ENCODE data around the gene IBA57. TPM values are rescaled to one million over a fixed set of nuclear protein-coding genes. Genes with fewer than 3 reads are reported as not detected.

IBA57 gene
- total and polyA plus RNA-seq, 2 experiments from 2014 or later = 4.7 to 5.0 TPM

- Histone ChIP-seq H3K36me3 (replicated peaks; ENCODE audit: insufficient read depth, low read depth) (no peaks in the 10 kb centered on the region), H3K4me2 (no peak overlapping the region), H3K9me3 (ENCODE audit: low read depth) (no peaks in the 10 kb centered on the region), H3K4me1 (ENCODE audit: insufficient read depth) (peaks cover 26% of the 10 kb centered on the region), H3K9me2 (replicated peaks; ENCODE audit: insufficient read depth) (no peaks in the 10 kb centered on the region), H3K27ac (no peak overlapping the region), H2AFZ (no peak overlapping the region), H3K79me2 (no peaks in the 10 kb centered on the region), H4K20me1 (ENCODE audit: insufficient read depth, poor library complexity, severe bottlenecking) (no peaks in the 10 kb centered on the region), H3K4me3 (no peak overlapping the region), H3K27me3 (no peaks in the 10 kb centered on the region)
- WGBS (ENCODE audit: low lambda C conversion rate, missing lambda C conversion rate) = 91% methylated on average over 15 of the region's 19 CpGs
- TF ChIP-seq EZH2phosphoT487 (IDR thresholded peaks at IDR 0.05; ENCODE audit: low read depth, severe bottlenecking, unreplicated experiment) (no peak), EZH2 (IDR thresholded peaks at IDR 0.05; ENCODE audit: borderline replicate concordance) (no peak)
- TF ChIP-seq, protein P1, sequence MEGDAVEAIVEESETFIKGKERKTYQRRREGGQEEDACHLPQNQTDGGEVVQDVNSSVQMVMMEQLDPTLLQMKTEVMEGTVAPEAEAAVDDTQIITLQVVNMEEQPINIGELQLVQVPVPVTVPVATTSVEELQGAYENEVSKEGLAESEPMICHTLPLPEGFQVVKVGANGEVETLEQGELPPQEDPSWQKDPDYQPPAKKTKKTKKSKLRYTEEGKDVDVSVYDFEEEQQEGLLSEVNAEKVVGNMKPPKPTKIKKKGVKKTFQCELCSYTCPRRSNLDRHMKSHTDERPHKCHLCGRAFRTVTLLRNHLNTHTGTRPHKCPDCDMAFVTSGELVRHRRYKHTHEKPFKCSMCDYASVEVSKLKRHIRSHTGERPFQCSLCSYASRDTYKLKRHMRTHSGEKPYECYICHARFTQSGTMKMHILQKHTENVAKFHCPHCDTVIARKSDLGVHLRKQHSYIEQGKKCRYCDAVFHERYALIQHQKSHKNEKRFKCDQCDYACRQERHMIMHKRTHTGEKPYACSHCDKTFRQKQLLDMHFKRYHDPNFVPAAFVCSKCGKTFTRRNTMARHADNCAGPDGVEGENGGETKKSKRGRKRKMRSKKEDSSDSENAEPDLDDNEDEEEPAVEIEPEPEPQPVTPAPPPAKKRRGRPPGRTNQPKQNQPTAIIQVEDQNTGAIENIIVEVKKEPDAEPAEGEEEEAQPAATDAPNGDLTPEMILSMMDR (IDR thresholded peaks at IDR 0.05; ENCODE audit: poor library complexity) = no peak
- DNase-seq (ENCODE audit: low spot score) = no peak
Measured at GRCh38 chr1:228208831-228209551, 43.4 kb downstream of the IBA57 start.

DNA sequence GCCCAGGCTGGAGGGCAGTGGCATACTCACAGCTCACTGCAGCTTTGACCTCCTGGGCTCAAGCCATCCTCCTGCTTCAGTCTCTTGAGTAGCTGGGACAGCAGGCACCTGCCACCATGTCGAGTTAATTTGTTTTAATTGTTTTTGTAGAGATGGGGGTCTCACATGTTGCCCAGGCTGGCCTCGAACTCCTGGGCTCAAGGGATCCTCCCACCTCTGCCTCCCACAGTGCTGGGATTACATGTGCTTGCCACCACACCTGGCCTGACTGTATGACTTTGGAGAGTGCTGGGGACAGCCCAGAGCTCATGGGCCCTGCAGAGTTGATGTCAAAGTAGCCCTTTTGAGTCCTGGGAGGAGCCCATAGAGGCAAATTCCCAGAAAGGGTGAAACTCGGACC, 44.1 kb downstream of the IBA57 start:
- Histone ChIP-seq H3K27ac (no peak overlapping the region), H3K36me3 (replicated peaks; ENCODE audit: insufficient read depth, low read depth) (no peaks in the 10 kb centered on the region), H3K4me1 (ENCODE audit: insufficient read depth) (peaks cover 30% of the 10 kb centered on the region), H3K9me3 (ENCODE audit: low read depth) (no peaks in the 10 kb centered on the region), H3K4me3 (no peak overlapping the region), H3K9me2 (replicated peaks; ENCODE audit: insufficient read depth) (no peaks in the 10 kb centered on the region), H3K4me2 (no peak overlapping the region), H2AFZ (no peak overlapping the region), H3K27me3 (no peaks in the 10 kb centered on the region), H3K79me2 (no peaks in the 10 kb centered on the region), H4K20me1 (ENCODE audit: insufficient read depth, poor library complexity, severe bottlenecking) (no peaks in the 10 kb centered on the region)
- 84% methylated on average over 3 of the region's 3 CpGs for WGBS (ENCODE audit: low lambda C conversion rate, missing lambda C conversion rate)
- no peak for DNase-seq (ENCODE audit: low spot score)
- TF ChIP-seq, protein P1 (IDR thresholded peaks at IDR 0.05; ENCODE audit: poor library complexity) = no peak
- TF ChIP-seq EZH2 (IDR thresholded peaks at IDR 0.05; ENCODE audit: borderline replicate concordance) (no peak), EZH2phosphoT487 (IDR thresholded peaks at IDR 0.05; ENCODE audit: low read depth, severe bottlenecking, unreplicated experiment) (no peak)

GRCh38 chr1:228210076-228210651, 44.6 kb downstream of the IBA57 start:
- H3K4me1 ChIP-seq (ENCODE audit: insufficient read depth) = peaks cover 30% of the 10 kb centered on the region
- no peak overlapping the region for H3K4me3 ChIP-seq
- no peaks in the 10 kb centered on the region for H4K20me1 ChIP-seq (ENCODE audit: insufficient read depth, poor library complexity, severe bottlenecking)
- H2AFZ ChIP-seq = no peak overlapping the region
- H3K27me3 ChIP-seq = no peaks in the 10 kb centered on the region
- no peaks in the 10 kb centered on the region for H3K9me3 ChIP-seq (ENCODE audit: low read depth)
- no peak overlapping the region for H3K27ac ChIP-seq
- H3K79me2 ChIP-seq = no peaks in the 10 kb centered on the region
- DNase-seq (ENCODE audit: low spot score) = peak; percentile 74
- H3K9me2 ChIP-seq (replicated peaks; ENCODE audit: insufficient read depth) = no peaks in the 10 kb centered on the region
- TF ChIP-seq, protein P1 (IDR thresholded peaks at IDR 0.05; ENCODE audit: poor library complexity) = no peak
- TF ChIP-seq EZH2phosphoT487 (IDR thresholded peaks at IDR 0.05; ENCODE audit: low read depth, severe bottlenecking, unreplicated experiment) (no peak), EZH2 (IDR thresholded peaks at IDR 0.05; ENCODE audit: borderline replicate concordance) (no peak)
- WGBS (ENCODE audit: low lambda C conversion rate, missing lambda C conversion rate) = 78% methylated on average over 11 of the region's 11 CpGs
- no peak overlapping the region for H3K4me2 ChIP-seq
- H3K36me3 ChIP-seq (replicated peaks; ENCODE audit: insufficient read depth, low read depth) = no peaks in the 10 kb centered on the region
